Measurements from ENCODE around the gene TSTD1.

- TF ChIP-seq CTCF (IDR thresholded peaks at IDR 0.05) (no peak), ZFX (IDR thresholded peaks at IDR 0.05; ENCODE audit: borderline replicate concordance) (no peak)
Observed at GRCh38 chr1:161013131-161013487, 25.7 kb downstream of the TSTD1 start.
